HepG2 (cell line): Measurements from ENCODE around the gene GATA5. TPM values are rescaled to one million over a fixed set of nuclear protein-coding genes. Genes with fewer than 3 reads are reported as not detected.

Source experiments
- FLYWCH1 ChIP-seq: sonication (generic); formaldehyde crosslinking; IDR thresholded peaks from 2 replicates; pipeline ENCODE4 v1.8.1; 2023; ENCODE audit warnings: mild to moderate bottlenecking, missing genetic modification reagents
- HCFC1 ChIP-seq: fragments of 150-350 bp; IDR thresholded peaks from 2 replicates; pipeline ENCODE4 v1.6.1; 2014; ENCODE audit warnings: low read depth, low read length
- PPARG ChIP-seq: conservative IDR thresholded peaks from 2 replicates; pipeline ENCODE4 v1.6.1; 2016; ENCODE audit warnings: missing biosample characterization, missing genetic modification reagents
- SIX1 ChIP-seq: sonication (generic); formaldehyde crosslinking; IDR thresholded peaks from 2 replicates; pipeline ENCODE4 v1.4.0; 2020; ENCODE audit warnings: missing genetic modification reagents, borderline replicate concordance
- ZBTB20 ChIP-seq: sonication (generic); formaldehyde crosslinking; IDR thresholded peaks from 2 replicates; pipeline ENCODE4 v1.8.1; 2023; ENCODE audit warnings: missing genetic modification reagents, low read depth, mild to moderate bottlenecking, borderline replicate concordance
- ZC3H13 ChIP-seq: sonication (generic); formaldehyde crosslinking; IDR thresholded peaks from 2 replicates; pipeline ENCODE4 v1.8.1; 2023; ENCODE audit warnings: mild to moderate bottlenecking, missing genetic modification reagents, moderate library complexity
- ZNF180 ChIP-seq: sonication (generic); formaldehyde crosslinking; IDR thresholded peaks from 2 replicates; pipeline ENCODE4 v1.4.0; 2020; ENCODE audit warnings: low read depth, missing genetic modification reagents, borderline replicate concordance
- polyA plus RNA-seq, 8 experiments: library from polyadenylated mRNA; depleted of rRNA in 3 of 8; stranded (reverse) in 7 of 8; unstranded in 1 of 8; fragments of >200 nt; fragmentation: Illumina TruSeq in 4 of 8; extraction: Trizol in 4 of 8; gene quantifications; 2 replicates each; pipeline versions ENCODE4 v1.2.1 to v1.2.3, GENCODE V29; 2011 to 2016; ENCODE audit warnings: low read depth in 4 of 8, missing spikeins in 1 of 8, mixed read lengths in 1 of 8; ENCODE audit not compliant: insufficient read depth in 1 of 8
- total RNA-seq, 5 experiments: library from RNA; depleted of rRNA; stranded (reverse); fragments of >200 nt; fragmentation: Illumina TruSeq; extraction: Trizol; gene quantifications; 2 replicates each; pipeline ENCODE4 v1.2.3, GENCODE V29; 2016; ENCODE audit warnings: low read depth in 1 of 5
- TF ChIP-seq, protein P1 (sequence below): sonication (generic); formaldehyde crosslinking; IDR thresholded peaks from 2 replicates; pipeline ENCODE4 v1.4.0; 2020; ENCODE audit warnings: missing genetic modification reagents, borderline replicate concordance
- TF ChIP-seq, protein P2 (sequence below): sonication (generic); formaldehyde crosslinking; IDR thresholded peaks from 2 replicates; pipeline ENCODE4 v1.5.1; 2020; ENCODE audit warnings: missing genetic modification reagents, mild to moderate bottlenecking, borderline replicate concordance

GATA5 gene
- total and polyA plus RNA-seq, 2 of the 13 experiments (the other 11 are each of a cell fraction or from before 2014, with no cell fraction given): 0.12 to 0.20 TPM

GRCh38 chr20:62517901-62518610 is 42.3 kb upstream of the GATA5 start (continued):
- no peak for TF ChIP-seq PPARG (CRISPR knock-in tag)
- TF ChIP-seq SIX1: no peak
- TF ChIP-seq ZBTB20 (CRISPR knock-in tag): no peak
- no peak for TF ChIP-seq ZNF180
- no peak for TF ChIP-seq ZC3H13 (CRISPR knock-in tag)
- TF ChIP-seq FLYWCH1 (CRISPR knock-in tag): no peak
- TF ChIP-seq, protein P1, sequence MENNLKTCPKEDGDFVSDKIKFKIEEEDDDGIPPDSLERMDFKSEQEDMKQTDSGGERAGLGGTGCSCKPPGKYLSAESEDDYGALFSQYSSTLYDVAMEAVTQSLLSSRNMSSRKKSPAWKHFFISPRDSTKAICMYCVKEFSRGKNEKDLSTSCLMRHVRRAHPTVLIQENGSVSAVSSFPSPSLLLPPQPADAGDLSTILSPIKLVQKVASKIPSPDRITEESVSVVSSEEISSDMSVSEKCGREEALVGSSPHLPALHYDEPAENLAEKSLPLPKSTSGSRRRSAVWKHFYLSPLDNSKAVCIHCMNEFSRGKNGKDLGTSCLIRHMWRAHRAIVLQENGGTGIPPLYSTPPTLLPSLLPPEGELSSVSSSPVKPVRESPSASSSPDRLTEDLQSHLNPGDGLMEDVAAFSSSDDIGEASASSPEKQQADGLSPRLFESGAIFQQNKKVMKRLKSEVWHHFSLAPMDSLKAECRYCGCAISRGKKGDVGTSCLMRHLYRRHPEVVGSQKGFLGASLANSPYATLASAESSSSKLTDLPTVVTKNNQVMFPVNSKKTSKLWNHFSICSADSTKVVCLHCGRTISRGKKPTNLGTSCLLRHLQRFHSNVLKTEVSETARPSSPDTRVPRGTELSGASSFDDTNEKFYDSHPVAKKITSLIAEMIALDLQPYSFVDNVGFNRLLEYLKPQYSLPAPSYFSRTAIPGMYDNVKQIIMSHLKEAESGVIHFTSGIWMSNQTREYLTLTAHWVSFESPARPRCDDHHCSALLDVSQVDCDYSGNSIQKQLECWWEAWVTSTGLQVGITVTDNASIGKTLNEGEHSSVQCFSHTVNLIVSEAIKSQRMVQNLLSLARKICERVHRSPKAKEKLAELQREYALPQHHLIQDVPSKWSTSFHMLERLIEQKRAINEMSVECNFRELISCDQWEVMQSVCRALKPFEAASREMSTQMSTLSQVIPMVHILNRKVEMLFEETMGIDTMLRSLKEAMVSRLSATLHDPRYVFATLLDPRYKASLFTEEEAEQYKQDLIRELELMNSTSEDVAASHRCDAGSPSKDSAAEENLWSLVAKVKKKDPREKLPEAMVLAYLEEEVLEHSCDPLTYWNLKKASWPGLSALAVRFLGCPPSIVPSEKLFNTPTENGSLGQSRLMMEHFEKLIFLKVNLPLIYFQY (CRISPR knock-in tag): no peak
- TF ChIP-seq, protein P2, sequence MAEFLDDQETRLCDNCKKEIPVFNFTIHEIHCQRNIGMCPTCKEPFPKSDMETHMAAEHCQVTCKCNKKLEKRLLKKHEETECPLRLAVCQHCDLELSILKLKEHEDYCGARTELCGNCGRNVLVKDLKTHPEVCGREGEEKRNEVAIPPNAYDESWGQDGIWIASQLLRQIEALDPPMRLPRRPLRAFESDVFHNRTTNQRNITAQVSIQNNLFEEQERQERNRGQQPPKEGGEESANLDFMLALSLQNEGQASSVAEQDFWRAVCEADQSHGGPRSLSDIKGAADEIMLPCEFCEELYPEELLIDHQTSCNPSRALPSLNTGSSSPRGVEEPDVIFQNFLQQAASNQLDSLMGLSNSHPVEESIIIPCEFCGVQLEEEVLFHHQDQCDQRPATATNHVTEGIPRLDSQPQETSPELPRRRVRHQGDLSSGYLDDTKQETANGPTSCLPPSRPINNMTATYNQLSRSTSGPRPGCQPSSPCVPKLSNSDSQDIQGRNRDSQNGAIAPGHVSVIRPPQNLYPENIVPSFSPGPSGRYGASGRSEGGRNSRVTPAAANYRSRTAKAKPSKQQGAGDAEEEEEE (CRISPR knock-in tag): no peak
- no peak for TF ChIP-seq HCFC1
